Superior temporal gyrus (tissue), 1 donor: ENCODE results near the gene CCZ1B.
"Not testable (repeated sequence)": the region's sequence is repeated elsewhere in the genome, so short reads cannot be mapped to it uniquely, and the experiment has no call there.

Source experiments
- DNase-seq: peaks from one replicate; pipeline ENCODE4 v3.0.0-alpha.2; 2016; ENCODE audit errors: extremely low spot score

Gene CCZ1B

DNA sequence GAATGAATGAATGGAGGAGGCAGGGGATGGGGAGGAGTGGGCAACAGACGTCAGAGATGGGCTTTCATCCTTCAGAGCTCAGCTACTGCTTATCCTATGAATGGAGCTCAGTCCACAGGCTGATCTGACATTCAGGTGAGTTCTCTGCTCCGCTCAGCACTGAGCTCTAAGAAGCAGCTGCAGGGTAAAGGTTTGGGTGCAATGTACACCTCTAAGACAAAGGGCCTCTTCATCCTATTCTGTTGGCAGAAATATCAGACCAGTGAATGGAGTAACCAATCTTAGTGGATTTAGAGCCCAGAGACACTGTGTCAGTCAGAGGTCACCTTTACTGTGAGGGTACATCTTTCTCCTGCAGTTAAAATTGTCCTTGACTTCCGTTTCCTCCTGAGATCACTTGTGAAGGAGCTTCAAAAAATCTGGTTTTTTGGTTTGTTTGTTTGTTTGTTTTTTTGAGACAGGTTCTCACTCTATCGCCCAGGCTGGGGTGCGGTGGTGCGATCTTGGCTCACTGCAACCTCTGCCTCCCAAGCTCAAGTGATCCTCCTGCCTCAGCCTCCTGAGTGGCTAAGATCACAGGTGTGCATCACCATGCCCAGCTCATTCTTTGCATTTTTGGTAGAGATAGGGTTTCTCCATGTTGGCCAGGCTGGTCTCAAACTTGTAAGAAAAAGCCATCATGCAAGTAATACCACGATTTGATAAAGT is 5.1 kb upstream of the CCZ1B start:
- DNase-seq = no peak

GRCh38 chr7:6830026-6830425 is 4.0 kb upstream of the CCZ1B start:
- DNase-seq = not testable (repeated sequence)

- DNase-seq = not testable (repeated sequence)
Observed at GRCh38 chr7:6829616-6830015, 3.5 kb upstream of the CCZ1B start.

DNA sequence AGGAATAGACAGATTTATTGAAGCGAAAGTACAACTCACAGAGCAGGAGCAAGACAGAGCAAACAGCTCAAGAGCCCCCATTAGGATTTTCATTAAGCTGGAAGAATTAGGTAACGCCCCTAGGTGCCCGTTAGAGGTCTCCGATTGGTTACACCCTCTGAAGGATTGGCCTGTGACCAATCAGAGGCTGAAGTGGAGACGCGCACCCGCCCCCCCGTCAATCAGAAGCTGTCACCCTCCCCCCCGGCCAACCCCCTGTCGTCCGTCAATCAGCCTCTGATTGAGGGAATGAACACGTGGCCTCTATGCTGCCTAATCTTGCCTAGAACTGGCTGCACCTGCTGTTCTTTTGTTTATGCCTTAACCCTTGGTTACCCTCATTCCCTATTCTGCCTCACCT is 1.1 kb upstream of the CCZ1B start:
- not testable (repeated sequence) for DNase-seq

GRCh38 chr7:6825236-6826125 is 594 bp downstream of the CCZ1B start:
- DNase-seq = not testable (repeated sequence)

- DNase-seq = not testable (repeated sequence)
Observed at GRCh38 chr7:6821622-6822021, 4.5 kb downstream of the CCZ1B start.

DNA sequence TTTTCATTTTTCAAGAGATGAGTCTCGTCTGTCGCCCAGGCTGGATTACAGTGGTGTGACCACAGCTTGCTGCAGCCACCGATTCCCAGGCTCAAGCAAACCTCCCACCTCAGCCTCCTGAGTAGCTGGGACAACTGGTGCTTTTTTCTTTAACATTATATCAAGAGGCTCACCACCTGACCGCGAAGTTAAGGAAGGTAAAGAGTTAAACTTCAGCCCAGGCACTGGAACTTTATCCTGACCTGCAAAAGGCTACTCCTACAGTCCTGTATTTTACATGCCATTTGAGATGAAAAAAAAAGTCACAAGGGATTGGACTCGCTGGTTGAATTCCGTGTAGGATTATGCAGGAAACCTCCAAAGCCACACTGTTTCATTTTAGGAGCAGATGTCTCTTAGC is 10.6 kb downstream of the CCZ1B start:
- DNase-seq = not testable (repeated sequence)

GRCh38 chr7:6813011-6813410 is 13.1 kb downstream of the CCZ1B start:
- DNase-seq = not testable (repeated sequence)

DNA sequence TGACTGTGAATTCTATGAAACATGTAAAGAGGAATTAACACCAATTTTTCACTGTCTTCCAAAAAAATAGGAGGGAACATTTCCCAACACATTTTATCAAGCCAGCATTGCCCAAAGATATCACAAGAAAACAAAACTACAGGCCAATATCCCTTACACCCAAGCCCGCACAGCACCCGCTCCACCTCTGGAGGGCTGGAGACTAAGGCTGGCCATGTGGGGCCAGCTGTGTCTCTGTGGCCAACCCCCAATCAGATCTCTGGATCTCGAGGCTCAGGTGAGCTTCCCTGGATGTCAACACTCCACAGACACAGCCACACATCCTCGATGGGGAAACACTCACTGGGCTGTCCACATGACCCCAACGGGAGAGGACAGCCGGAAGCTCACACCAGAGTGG is 18.1 kb downstream of the CCZ1B start:
- not testable (repeated sequence) for DNase-seq

DNA sequence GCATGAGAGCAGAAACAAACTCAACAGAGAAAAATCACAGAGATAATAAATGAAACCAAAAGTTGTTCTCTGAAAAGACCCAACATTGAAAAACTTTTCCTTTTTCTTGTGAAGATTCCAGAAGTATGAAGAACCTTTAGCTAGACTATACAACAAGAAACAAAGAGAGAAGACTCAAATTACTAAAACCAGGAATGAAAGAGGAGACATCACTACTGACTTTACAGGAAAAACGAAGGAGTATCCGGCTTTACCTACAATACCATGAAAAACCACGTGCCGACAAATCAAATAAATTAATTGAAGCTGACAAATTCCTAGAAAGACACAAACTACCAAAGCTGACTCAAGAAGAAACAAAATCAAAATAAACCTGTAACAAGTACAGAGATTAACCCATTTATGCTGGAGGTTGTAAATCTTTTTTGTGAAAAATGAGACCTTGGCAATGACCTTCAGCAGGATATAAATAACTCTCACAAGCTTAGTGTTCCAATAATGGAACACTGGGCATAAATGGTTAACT is 18.6 kb downstream of the CCZ1B start:
- DNase-seq = not testable (repeated sequence)

DNA sequence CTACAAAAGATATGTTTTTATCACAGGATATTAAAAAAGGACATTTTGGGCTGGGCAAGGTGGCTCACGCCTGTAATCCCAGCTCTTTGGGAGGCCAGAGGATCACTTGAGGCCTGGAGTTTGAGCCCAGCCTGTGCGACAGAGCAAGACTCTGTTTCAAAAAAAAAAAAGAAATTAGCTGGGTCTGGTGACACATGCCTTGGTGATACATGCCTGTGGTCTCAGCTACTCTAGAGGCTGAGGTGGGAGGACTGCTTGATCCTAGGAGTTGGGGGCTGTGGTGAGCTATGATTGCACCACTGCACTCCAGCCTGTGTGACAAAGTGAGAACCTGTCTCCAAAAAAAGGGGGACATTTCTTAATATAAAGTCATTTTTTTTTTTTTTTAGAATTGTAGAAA is 25.7 kb downstream of the CCZ1B start:
- DNase-seq = not testable (repeated sequence)

GRCh38 chr7:6799887-6800286 is 26.2 kb downstream of the CCZ1B start:
- not testable (repeated sequence) for DNase-seq

- DNase-seq = not testable (repeated sequence)
Observed at GRCh38 chr7:6798047-6798446, 28.0 kb downstream of the CCZ1B start.

- not testable (repeated sequence) for DNase-seq
Observed at GRCh38 chr7:6797218-6797617, 28.9 kb downstream of the CCZ1B start.

GRCh38 chr7:6794276-6794675 is 31.8 kb downstream of the CCZ1B start:
- not testable (repeated sequence) for DNase-seq

DNA sequence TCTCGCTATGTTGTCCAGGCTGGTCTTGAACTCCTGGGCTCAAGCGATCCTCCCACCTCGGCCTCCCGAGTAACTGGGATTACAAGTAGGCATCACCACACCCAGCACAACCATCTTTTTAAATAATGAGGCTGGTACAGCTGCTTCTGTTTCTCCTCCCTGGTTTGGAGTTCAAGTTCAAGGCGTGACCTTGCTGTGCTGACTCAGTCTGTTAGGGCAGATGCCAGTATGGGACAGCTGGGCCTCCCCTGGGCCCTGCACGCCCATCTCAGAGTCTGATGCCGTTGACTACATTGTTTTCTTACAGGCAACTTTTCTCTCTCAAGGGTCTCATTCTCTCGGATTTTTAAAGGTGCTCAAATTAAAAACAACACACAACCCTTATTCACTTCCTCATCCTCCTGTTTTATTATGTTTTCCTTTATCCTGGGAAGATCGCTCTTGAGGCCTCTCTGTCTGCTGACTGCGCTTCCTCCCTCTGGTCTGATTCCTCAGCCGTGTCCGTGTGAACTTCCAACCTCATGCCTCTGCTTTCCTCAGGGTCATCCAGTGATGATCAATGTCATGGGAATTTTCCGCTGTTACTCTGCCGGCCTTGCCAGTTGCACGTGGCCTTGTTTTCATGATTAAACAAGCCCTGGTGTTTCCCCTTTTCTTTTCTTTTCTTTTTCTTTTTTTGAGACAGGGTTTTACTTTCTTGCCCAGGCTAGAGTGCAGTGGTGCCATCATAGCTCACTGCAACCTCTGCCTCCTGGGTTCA is 33.8 kb downstream of the CCZ1B start:
- not testable (repeated sequence) for DNase-seq

GRCh38 chr7:6789353-6789752 is 36.7 kb downstream of the CCZ1B start:
- DNase-seq = not testable (repeated sequence)

- not testable (repeated sequence) for DNase-seq
Observed at GRCh38 chr7:6781581-6781980, 44.5 kb downstream of the CCZ1B start.

DNA sequence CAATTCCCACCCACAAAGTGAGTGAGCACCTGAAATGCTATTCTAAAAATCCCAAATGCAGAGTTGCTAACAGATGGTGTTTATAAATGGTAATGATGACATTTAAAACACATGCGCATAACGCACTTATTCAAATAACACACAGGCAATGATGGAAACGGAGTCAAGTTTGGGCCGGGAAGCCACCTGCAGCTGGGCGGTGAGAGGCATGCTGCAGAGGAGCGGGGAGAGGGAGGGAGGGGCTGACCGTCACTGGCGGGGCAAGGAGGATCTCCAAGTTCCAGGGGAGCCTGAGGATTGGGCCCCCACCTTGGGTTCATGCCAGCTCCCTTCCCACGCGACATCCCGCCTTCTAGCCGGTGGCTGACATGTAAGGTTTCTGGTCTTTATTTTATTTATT is 64.9 kb downstream of the CCZ1B start:
- DNase-seq = not testable (repeated sequence)

DNA sequence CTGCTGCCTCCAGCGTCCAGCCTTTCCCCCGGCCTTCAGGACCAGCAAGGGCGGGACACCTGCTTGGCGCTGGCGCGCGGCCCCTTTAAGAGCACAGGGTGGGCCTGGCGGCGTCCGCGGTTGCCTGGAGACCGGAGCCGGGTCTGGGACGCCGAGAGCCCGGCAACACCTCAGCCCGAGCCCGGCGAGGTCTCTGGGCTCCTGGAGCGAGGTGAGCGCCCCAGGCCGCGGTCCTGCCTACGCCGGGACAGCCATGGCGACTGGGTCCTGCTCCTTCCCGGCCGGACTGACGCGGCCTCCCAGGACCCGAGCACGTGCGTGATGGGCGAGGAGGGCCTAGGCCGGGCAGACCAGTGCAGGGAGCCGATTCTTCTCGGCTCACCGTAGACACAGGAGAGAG is 72.1 kb downstream of the CCZ1B start, which contains the start of gene RSPH10B2:
TSS of gene RSPH10B2 (plus strand) at position 140 of the 400 bp plus-strand sequence. CDS start 3,575 bp downstream, outside the sequence.
- not testable (repeated sequence) for DNase-seq

GRCh38 chr7:6750173-6750572 is 75.9 kb downstream of the CCZ1B start:
- not testable (repeated sequence) for DNase-seq

DNA sequence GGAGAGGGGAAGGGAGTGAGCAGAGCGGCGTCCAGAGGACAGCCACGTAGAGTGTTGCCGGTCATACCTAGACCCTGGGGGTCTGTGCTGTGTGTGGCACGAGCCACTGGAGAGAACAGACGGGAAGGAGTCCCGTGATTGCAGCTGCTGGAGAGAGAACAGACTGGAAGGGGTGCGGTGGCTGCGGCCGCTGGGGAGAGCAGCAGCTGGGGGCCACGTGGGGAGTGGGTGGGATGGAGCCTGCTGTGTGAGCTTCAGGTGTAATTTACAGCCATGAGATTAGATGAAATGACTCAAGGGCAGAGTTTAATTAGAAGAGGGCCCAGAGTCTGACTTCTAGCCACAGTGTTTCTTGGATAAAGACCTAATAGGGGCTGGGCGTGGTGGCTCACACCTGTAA is 76.7 kb downstream of the CCZ1B start:
- DNase-seq = not testable (repeated sequence)
